SU-DHL-6 (cell line): ENCODE results near the gene MTX1.
"Not testable (repeated sequence)": the region's sequence is repeated elsewhere in the genome, so short reads cannot be mapped to it uniquely, and the experiment has no call there.

Experiments used
- H2AFZ ChIP-seq: fragments of 200-600 bp; sonication (generic); 2 replicates; pipeline ENCODE4 v1.6.1; 2014; ENCODE audit warnings: low read depth, mild to moderate bottlenecking, moderate library complexity, mixed read lengths, antibody characterized with exemption, low read length; ENCODE audit not compliant: severe bottlenecking
- H3F3A ChIP-seq: fragments of 200-600 bp; shearing (Covaris generic); 2 replicates; pipeline ENCODE4 v1.6.0; 2016; ENCODE audit warnings: antibody characterized with exemption, mild to moderate bottlenecking; ENCODE audit not compliant: insufficient read depth
- H3K27ac ChIP-seq: fragments of 200-600 bp; sonication (generic); 2 replicates; pipeline ENCODE4 v1.5.1; 2016; ENCODE audit warnings: low read depth, mild to moderate bottlenecking, low read length, moderate library complexity, mixed read lengths
- H3K27me3 ChIP-seq: fragments of 200-600 bp; sonication (generic), shearing (Covaris generic); 2 replicates; pipeline ENCODE4 v1.6.0; 2014; ENCODE audit warnings: mild to moderate bottlenecking, low read length
- H3K36me3 ChIP-seq: fragments of 200-600 bp; sonication (generic); 2 replicates; pipeline ENCODE4 v1.6.1; 2014; ENCODE audit warnings: mild to moderate bottlenecking, low read length, mixed read lengths
- H3K4me2 ChIP-seq: fragments of 300-600, 200-600 bp; shearing (Covaris generic), sonication (generic); 2 replicates; pipeline ENCODE4 v1.6.0; 2014; ENCODE audit warnings: low read length, low read depth, mild to moderate bottlenecking; ENCODE audit not compliant: poor library complexity, severe bottlenecking
- H3K4me3 ChIP-seq: fragments of 200-600 bp; sonication (generic); 2 replicates; pipeline ENCODE4 v1.5.1; 2014; ENCODE audit warnings: antibody characterized with exemption, low read length, mild to moderate bottlenecking, mixed read lengths; ENCODE audit not compliant: insufficient read depth, poor library complexity, severe bottlenecking
- H3K79me2 ChIP-seq: fragments of 200-600 bp; sonication (generic); 2 replicates; pipeline ENCODE4 v1.6.1; 2014; ENCODE audit warnings: mild to moderate bottlenecking, low read length, moderate library complexity; ENCODE audit not compliant: insufficient read depth
- H3K9ac ChIP-seq: fragments of 200-600 bp; sonication (generic); 2 replicates; pipeline ENCODE4 v1.7.0; 2014; ENCODE audit warnings: mild to moderate bottlenecking, low read length
- H3K9me2 ChIP-seq: fragments of 200-600 bp; sonication (generic); replicated peaks from 2 replicates; pipeline ENCODE4 v1.6.1; 2014; ENCODE audit warnings: low read length; ENCODE audit not compliant: insufficient read depth
- H3K9me3 ChIP-seq: fragments of 200-600 bp; sonication (generic); 2 replicates; pipeline ENCODE4 v1.6.1; 2014; ENCODE audit warnings: low read length, mixed read lengths; ENCODE audit not compliant: insufficient read depth
- H4K20me1 ChIP-seq: fragments of 200-600 bp; sonication (generic); 2 replicates; pipeline ENCODE4 v1.6.1; 2014; ENCODE audit warnings: low read depth, mild to moderate bottlenecking, antibody characterized with exemption, low read length, moderate library complexity, mixed read lengths
- EZH2phosphoT487 ChIP-seq: fragments of 200-600 bp; sonication (generic), shearing (Covaris generic); conservative IDR thresholded peaks from 2 replicates; pipeline ENCODE4 v1.6.1; 2018; ENCODE audit warnings: mild to moderate bottlenecking, antibody characterized with exemption, low read length, moderate library complexity, mixed read lengths
- TF ChIP-seq, protein P1 (sequence below): fragments of 200-600 bp; sonication (generic); IDR thresholded peaks from one replicate; pipeline ENCODE4 v1.5.1; 2017; ENCODE audit warnings: antibody characterized with exemption, mild to moderate bottlenecking, low read length, moderate library complexity; ENCODE audit not compliant: insufficient read depth, poor library complexity, severe bottlenecking

The MTX1 gene

DNA sequence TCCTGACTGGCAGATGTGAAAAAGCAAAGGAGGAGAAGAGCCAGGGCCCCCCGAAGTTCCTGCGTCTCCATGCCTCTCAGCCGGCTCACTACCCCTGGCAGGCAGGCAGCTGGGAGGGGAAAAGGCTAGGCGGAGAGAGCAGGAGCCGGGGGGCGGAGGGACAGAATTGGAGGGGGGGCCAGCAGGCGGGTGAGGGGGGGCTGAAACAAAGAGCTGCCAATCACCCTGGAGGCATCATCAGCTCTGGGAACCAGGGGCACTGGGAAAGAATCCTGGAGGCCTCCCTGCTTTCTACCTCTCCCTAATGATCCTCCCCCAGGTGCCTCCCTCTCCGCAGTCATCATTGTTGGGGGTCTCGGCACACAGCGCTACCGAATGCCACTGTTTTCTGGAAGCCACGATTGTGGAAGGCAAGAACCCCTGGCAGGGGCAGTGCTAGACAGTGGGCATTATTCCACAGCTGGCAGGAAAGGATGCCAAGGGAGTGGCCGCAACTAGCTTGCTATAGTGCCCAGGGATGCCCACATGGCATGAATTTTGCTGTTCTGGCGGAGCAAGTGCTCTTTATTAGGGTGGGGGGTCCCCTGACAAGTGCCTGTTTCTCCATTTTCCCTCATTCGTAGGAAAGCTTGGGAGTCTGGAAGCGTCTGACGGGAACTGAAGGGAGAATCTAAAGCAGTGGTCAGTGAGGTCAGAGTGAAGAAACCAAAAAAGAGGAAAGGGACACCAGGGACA lies 522 bp upstream of the MTX1 start, which contains the start of gene THBS3:
THBS3 (minus strand) TSS at position 92 of the 735 bp plus-strand sequence; CDS start at position 71, 21 bp downstream.
- no peaks in the 10 kb centered on the region for H3K9me3 ChIP-seq
- H3K27me3 ChIP-seq, result no peaks in the 10 kb centered on the region
- peak within 1 kb of the TSS; percentile 95 for H3K4me2 ChIP-seq
- H4K20me1 ChIP-seq, result no peaks in the 10 kb centered on the region
- no peaks in the 10 kb centered on the region for H3K36me3 ChIP-seq
- peaks cover 14% of the 10 kb centered on the region for H3F3A ChIP-seq
- peak within 1 kb of the TSS; percentile 72 for H3K9ac ChIP-seq
- peak within 1 kb of the TSS; percentile 70 for H2AFZ ChIP-seq
- no peak for TF ChIP-seq EZH2phosphoT487
- TF ChIP-seq, protein P1, sequence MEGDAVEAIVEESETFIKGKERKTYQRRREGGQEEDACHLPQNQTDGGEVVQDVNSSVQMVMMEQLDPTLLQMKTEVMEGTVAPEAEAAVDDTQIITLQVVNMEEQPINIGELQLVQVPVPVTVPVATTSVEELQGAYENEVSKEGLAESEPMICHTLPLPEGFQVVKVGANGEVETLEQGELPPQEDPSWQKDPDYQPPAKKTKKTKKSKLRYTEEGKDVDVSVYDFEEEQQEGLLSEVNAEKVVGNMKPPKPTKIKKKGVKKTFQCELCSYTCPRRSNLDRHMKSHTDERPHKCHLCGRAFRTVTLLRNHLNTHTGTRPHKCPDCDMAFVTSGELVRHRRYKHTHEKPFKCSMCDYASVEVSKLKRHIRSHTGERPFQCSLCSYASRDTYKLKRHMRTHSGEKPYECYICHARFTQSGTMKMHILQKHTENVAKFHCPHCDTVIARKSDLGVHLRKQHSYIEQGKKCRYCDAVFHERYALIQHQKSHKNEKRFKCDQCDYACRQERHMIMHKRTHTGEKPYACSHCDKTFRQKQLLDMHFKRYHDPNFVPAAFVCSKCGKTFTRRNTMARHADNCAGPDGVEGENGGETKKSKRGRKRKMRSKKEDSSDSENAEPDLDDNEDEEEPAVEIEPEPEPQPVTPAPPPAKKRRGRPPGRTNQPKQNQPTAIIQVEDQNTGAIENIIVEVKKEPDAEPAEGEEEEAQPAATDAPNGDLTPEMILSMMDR, result no peak
- peak within 1 kb of the TSS; percentile 32 for H3K27ac ChIP-seq
- H3K4me3 ChIP-seq, result peak within 1 kb of the TSS; percentile 83
- no peaks in the 10 kb centered on the region for H3K9me2 ChIP-seq
- H3K79me2 ChIP-seq, result no peaks in the 10 kb centered on the region

GRCh38 chr1:155209312-155209721 lies 822 bp downstream of the MTX1 start:
- TF ChIP-seq, protein P1, result no peak
- no peak for TF ChIP-seq EZH2phosphoT487
- peak overlapping the region; percentile 70 for H2AFZ ChIP-seq
- no peaks in the 10 kb centered on the region for H3K36me3 ChIP-seq
- no peaks in the 10 kb centered on the region for H3K9me2 ChIP-seq
- peak overlapping the region; percentile 3; the same call in 1 of the 2 replicates for H3K27ac ChIP-seq
- no peaks in the 10 kb centered on the region for H4K20me1 ChIP-seq
- H3K4me3 ChIP-seq, result peak overlapping the region; percentile 83
- H3K9ac ChIP-seq, result peak overlapping the region; percentile 72
- peak overlapping the region; percentile 95 for H3K4me2 ChIP-seq
- H3K79me2 ChIP-seq, result no peaks in the 10 kb centered on the region
- no peaks in the 10 kb centered on the region for H3K9me3 ChIP-seq
- no peaks in the 10 kb centered on the region for H3K27me3 ChIP-seq
- peaks cover 14% of the 10 kb centered on the region for H3F3A ChIP-seq

DNA sequence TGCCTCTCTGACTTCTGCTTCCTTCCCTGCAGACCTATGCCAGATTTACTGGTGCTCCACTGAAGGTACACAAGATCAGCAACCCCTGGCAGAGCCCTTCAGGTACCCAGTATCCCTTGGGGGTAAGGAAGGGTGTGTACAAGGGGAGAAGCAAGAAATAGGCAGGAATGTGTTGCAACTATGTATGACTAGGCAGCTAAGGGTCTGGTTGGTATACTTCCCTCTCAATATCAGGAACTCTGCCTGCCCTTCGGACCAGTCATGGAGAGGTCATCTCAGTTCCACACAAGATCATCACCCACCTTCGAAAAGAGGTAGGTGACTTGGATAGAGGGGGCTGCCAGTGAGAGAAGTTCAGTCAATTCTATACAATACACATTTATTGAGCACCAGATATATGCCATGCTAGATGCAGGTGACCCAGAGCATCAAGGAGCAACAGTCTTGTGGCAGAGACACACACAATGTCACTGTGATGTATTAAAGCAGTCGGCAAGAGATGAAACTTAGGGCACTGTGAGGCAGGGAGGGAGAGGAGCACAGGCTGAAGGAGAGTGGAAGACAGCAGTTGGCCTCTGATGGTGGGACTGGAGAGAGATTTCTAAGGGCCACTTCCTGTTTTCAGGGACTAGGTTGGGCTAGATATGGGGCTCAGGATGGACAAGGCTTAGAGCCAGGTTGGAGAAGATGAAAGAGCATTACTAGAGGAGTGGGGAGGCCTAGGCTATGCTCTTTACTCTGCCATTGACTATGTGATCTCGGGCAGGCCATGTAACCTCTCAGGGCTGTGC lies 2.0 kb downstream of the MTX1 start:
- no peak for TF ChIP-seq EZH2phosphoT487
- TF ChIP-seq, protein P1, result no peak
- H3K36me3 ChIP-seq, result no peaks in the 10 kb centered on the region
- peak overlapping the region; percentile 72; the same call in 1 of the 2 replicates for H3K9ac ChIP-seq
- peak overlapping the region; percentile 95 for H3K4me2 ChIP-seq
- peaks cover 14% of the 10 kb centered on the region for H3F3A ChIP-seq
- no peak overlapping the region for H3K27ac ChIP-seq
- H3K27me3 ChIP-seq, result no peaks in the 10 kb centered on the region
- H3K9me3 ChIP-seq, result no peaks in the 10 kb centered on the region
- no peaks in the 10 kb centered on the region for H4K20me1 ChIP-seq
- H2AFZ ChIP-seq, result no peak overlapping the region
- no peaks in the 10 kb centered on the region for H3K79me2 ChIP-seq
- no peaks in the 10 kb centered on the region for H3K9me2 ChIP-seq
- H3K4me3 ChIP-seq, result no peak overlapping the region

- not testable (repeated sequence) for H3K27ac ChIP-seq, H3K79me2 ChIP-seq, H3K9ac ChIP-seq, H3K4me3 ChIP-seq, H3K27me3 ChIP-seq, H4K20me1 ChIP-seq, H3K9me3 ChIP-seq, H2AFZ ChIP-seq, H3K4me2 ChIP-seq, H3K9me2 ChIP-seq, H3K36me3 ChIP-seq
- peaks cover 14% of the 10 kb centered on the region for H3F3A ChIP-seq
Measured at GRCh38 chr1:155211381-155212050, 3.0 kb downstream of the MTX1 start.

DNA sequence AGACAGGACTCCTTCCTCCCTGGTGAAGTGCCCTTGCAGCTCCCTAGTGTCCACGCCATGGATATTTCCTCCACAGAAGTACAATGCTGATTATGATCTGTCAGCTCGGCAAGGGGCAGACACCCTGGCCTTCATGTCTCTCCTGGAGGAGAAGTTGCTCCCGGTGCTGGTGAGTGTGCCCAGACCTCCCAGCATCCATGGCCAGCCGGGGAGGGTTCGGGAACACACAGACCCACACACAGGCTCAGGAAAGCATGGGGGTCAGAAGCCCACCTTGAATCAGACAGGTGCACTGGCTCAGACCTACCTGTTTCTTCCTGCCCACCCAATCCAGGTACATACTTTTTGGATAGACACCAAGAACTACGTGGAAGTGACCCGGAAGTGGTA lies 3.6 kb downstream of the MTX1 start:
- H3K27ac ChIP-seq, H4K20me1 ChIP-seq, H3K4me2 ChIP-seq, H3K9ac ChIP-seq, H3K9me2 ChIP-seq, H3K4me3 ChIP-seq, H3K27me3 ChIP-seq, H3K36me3 ChIP-seq, H3K79me2 ChIP-seq, H2AFZ ChIP-seq, H3K9me3 ChIP-seq: not testable (repeated sequence)
- H3F3A ChIP-seq, result peaks cover 12% of the 10 kb centered on the region
